ENCODE measurements around the gene ITGA6.
A peak's percentile ranks its signal among the peaks of the same experiment; 100 is the strongest.

Gene ITGA6

GRCh38 chr2:172461591-172462372 lies 34.4 kb downstream of the ITGA6 start:
- FAIRE-seq = peak; percentile 4
- DNase-seq (ENCODE audit: insufficient read length, low spot score) = peak; percentile 65

- no peak for FAIRE-seq
- no peak for DNase-seq (ENCODE audit: insufficient read length, low spot score)
Measured at GRCh38 chr2:172462373-172462848, 35.0 kb downstream of the ITGA6 start.

DNA sequence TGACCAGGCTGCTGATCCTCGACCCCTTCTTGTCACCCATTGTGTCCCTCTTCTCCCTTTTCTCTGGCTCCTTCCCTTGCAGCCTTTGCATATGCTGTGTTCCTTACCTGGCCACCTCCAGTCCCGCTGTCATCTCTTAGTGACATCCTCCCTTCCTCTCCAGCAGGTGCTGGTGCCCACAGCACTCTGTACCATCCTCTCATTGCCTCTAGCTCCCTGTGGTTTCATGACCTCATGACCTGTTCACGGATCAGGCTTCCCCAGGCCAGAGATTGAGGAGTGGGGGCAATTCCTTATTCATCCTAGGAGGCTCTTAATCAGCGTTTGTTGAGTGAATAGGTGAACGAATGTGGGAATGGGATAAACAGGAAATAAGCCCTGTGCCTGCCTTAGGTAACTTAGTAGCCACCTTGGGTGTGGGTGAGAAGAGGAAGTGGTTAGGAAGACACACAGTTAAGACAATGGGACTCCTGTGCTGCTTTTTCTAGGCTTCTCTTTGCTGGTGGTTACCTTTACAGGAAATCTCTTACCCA lies 35.5 kb downstream of the ITGA6 start:
- DNase-seq (ENCODE audit: insufficient read length, low spot score) = no peak

DNA sequence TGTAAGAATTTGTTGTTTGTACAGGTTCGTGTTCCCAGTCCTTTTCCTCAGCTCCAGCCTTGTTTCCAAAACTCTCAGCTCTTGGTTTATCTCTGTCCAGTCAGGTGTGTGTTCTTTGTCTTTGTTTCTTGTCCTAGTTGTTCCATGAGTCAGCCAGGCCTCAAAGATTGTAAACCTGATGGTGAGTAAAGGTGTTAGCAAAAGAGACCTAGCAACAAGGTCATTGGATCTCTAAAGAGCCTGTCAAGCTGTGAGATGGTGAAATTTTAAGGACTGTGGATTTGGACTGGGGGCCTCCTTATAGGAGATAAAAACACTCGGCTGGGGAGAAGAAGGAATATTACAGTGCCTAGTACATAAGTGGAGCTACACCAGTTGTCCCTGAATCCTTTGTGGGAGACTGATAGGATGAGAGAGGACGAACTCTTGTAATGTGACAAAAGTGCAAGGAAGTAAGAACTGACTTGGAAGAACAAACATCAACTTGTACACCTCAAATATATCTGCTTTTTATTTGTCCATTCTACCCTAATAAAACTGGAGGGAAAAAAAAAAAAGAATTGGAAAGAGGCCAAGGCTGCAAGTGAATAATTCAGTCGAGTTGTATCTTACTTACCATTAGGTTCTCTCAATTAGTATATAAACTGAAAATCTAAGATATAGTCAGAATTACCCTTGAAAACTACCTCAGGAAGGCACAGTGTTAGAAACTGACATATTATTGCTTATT lies 37.2 kb downstream of the ITGA6 start:
- DNase-seq (ENCODE audit: insufficient read length, low spot score) (no peak), FAIRE-seq (no peak)

More for the DNA sequence above, 35.5 kb downstream of the ITGA6 start:
- FAIRE-seq = no peak

- peak; percentile 64 for DNase-seq (ENCODE audit: insufficient read length, low spot score)
- peak; percentile 46 for FAIRE-seq
Measured at GRCh38 chr2:172465417-172466334, 38.3 kb downstream of the ITGA6 start.

- no peak for DNase-seq (ENCODE audit: insufficient read length, low spot score)
- peak; percentile 66 for FAIRE-seq
Measured at GRCh38 chr2:172467382-172467781, 40.0 kb downstream of the ITGA6 start.

- no peak for FAIRE-seq
Measured at GRCh38 chr2:172470958-172471922, 43.9 kb downstream of the ITGA6 start.

GRCh38 chr2:172472446-172473033 lies 45.2 kb downstream of the ITGA6 start:
- DNase-seq (ENCODE audit: insufficient read length, low spot score) (no peak), FAIRE-seq (no peak)

More at GRCh38 chr2:172470958-172471922, 43.9 kb downstream of the ITGA6 start:
- no peak for DNase-seq (ENCODE audit: insufficient read length, low spot score)

DNA sequence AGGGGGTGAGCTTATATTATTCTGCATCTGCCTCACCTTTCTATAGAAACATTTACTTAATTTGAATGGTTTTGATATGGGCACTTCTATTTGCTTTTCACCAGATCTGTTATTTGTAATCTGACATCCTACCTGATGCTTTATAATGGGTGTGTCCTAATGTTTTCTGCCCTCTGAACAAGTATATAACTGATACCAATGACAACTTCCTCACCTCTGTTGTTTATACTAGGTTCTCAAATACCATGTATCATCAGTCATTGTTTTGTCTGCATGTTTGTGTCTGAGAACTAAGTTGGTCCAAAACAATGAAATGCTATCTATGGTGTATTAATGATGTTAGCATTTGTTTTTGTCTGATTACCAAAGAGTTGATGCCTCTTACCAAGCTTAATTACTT lies 45.8 kb downstream of the ITGA6 start:
- no peak for FAIRE-seq
- DNase-seq (ENCODE audit: insufficient read length, low spot score) = no peak

GRCh38 chr2:172478353-172478752 lies 51.0 kb downstream of the ITGA6 start:
- no peak for DNase-seq (ENCODE audit: insufficient read length, low spot score)
- no peak for FAIRE-seq

- no peak for FAIRE-seq
Measured at GRCh38 chr2:172480301-172481218, 53.2 kb downstream of the ITGA6 start.

GRCh38 chr2:172481507-172482262 lies 54.3 kb downstream of the ITGA6 start:
- no peak for FAIRE-seq
- DNase-seq (ENCODE audit: insufficient read length, low spot score) = no peak

More at GRCh38 chr2:172480301-172481218, 53.2 kb downstream of the ITGA6 start:
- DNase-seq (ENCODE audit: insufficient read length, low spot score) = peak; percentile 41

DNA sequence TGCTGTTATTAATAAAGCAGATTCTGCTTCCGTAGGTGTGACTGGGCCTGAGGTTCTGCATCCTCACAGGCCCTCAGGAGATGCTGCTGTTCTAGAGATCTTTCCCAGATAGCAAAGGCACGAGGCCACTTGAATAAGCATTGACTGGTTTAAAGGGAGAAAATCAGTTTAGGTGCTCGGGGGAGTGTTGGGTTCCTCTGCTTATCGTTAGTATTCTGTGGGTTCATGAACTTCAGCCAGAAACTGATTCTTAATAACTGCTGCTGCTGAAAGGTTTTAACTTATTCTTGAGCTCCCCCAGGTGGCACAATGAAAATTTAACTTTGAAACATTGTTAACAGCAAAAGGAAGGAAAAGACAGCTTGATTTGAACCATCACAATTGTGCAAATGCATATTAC lies 56.9 kb downstream of the ITGA6 start:
- DNase-seq (ENCODE audit: insufficient read length, low spot score) (peak; percentile 20), FAIRE-seq (no peak)

DNA sequence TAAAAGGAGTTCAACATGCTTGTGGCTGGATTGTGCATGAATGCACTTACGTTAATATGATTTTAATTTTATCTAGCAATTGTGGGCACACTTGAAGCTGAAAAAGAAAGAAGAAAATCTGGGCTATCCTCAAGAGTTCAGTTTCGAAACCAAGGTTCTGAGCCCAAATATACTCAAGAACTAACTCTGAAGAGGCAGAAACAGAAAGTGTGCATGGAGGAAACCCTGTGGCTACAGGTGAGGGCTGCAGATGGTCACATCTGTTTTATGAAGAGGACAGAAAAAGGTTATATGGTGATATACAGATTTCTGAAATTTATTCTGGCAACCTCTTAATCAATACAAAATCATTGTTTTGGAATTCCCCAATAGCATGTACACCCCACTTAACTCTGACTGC lies 57.3 kb downstream of the ITGA6 start:
- DNase-seq (ENCODE audit: insufficient read length, low spot score) (no peak), FAIRE-seq (no peak)

DNA sequence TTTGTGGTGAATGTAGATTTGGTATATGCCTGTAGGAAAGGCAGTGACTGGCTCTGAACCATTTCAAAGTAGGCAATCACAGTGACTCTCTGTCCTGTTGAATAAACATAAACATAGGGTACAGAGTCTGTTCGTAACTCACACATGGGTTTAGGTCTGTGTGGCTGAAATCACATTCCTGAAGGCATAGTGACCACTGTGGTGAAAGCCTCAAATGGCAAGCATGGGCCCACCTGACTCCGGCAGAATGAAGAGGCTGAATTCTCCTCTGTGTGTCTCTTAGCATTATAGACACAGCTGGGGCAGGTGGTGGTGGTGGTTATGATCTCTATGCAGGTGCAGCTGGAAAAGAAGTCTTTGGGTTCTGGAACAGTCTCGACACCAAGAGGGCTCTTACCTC lies 61.2 kb downstream of the ITGA6 start:
- FAIRE-seq (no peak), DNase-seq (ENCODE audit: insufficient read length, low spot score) (no peak)

DNA sequence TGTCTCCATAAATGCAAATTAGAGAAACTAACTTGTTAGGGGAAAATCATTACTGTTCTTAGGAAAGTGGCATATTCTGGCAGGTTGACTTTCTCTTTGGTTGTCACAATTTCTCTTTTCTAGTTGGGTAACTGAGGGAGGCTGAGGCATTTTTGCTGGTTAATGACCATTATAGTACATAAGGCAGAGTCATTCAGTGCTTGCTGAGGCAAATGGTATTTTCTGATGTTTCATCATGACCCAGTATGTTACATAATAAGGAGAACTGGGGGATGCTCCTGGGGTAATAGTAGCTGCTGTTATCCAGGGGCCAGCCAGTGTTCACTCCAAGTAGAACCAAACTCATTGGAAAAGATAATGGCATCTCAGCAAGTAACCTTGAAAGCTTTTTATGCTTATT lies 62.3 kb downstream of the ITGA6 start:
- FAIRE-seq (no peak), DNase-seq (ENCODE audit: insufficient read length, low spot score) (no peak)

- DNase-seq (ENCODE audit: insufficient read length, low spot score) (no peak), FAIRE-seq (no peak)
Measured at GRCh38 chr2:172496160-172496608, 68.8 kb downstream of the ITGA6 start.
